GM18508 (cell line): ENCODE results near the gene LMO7.
"Not testable (repeated sequence)": the region's sequence is repeated elsewhere in the genome, so short reads cannot be mapped to it uniquely, and the experiment has no call there.

Experiments
- ATAC-seq: cut with Tn5 transposase; IDR thresholded peaks from one replicate; pipeline ENCODE4 v1.9.1; 2021; ENCODE audit warnings: moderate number of reproducible peaks; ENCODE audit not compliant: insufficient read depth, unreplicated experiment

Gene LMO7

DNA sequence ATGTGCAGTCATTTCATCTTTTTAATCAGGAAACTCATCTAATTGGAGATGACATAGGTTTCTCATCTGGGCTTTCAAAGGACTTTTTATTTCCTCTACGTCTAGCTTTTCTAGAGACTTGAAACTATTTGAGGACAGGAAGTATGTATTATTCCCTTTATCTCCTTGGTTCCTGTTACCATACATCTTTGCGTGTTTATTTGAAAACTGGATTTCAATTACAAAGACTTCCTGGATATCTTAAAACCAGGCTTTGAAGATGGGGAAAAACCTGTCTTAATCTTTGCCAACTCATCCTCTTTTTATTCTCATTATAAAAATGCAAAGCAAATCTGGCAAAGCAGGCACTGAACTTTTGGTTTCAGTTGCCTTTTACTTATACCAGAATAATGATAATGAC, 130.5 kb downstream of the LMO7 start:
- no peak for ATAC-seq

DNA sequence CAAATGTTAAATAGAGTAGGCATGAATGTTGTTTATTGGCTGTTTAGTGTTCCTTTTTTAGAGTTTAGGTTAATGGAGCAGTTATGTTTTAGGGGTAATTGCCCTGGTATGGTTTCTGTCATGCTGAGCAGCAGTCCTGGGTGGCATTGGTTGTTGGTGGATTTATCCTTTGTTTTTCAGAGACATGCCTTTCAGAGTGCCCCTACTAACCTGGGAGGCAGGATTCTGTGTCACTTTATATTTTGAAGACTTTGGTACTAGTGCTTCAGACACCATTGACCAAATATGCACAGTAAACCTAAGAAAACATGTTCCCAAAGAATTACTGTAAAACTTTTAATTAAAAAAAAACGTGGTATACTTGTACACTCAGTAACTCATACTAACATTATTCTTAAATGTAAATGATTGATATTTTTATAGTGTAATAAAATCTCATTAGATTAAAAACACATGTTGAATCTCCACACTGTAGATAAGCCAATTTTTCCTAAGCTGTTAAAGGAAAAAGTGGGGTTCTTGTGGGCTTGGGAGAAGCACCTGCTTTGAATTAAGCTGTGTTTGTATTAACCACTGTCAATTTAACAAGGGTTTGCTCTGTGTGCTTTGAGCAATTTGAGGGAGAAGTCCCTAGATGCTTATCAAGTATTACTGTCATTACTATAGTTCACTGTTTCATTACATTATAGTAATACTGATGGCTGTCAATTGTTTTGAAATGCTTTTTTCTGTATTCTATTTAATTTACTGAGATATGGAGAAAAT, 133.2 kb downstream of the LMO7 start:
- ATAC-seq = no peak

DNA sequence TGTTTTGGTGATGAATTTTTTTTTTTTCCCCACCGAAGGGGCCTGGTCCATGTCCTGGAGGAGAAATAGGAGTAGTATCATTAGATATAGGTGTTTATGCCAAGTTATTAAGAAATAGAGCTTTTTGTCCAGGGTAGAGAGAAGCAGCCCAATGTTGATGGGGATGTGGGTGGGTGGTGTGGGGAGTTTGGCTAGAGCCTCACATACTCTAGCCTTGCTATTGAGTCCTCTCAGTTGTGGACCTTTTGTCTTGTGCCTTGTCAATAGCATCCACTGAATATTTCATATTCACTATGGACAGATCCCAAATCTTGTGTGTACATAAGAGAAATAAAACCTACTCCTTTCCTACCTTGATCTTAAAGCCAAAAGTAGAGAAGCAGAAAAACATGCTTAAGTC, 134.0 kb downstream of the LMO7 start:
- no peak for ATAC-seq

DNA sequence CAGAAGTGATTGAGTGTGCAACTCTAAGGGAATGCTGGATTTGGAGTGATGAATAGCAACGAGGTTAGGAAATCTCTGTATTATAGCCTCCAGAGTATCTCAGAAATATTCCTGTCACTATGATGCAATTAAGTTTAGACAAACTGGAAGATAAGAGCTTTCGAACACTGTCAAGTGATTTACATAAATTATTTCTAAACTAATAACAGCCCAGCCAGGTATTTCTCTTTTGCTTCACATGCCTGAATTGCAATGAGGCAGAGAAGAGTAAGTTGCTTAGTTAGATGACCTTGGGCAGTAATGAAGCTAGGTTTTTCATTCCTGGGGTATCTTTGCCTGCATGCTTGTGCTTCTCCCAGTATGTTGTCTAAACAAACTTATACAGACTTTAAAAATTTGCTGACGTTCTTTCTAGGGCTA, 134.5 kb downstream of the LMO7 start:
- ATAC-seq = no peak

DNA sequence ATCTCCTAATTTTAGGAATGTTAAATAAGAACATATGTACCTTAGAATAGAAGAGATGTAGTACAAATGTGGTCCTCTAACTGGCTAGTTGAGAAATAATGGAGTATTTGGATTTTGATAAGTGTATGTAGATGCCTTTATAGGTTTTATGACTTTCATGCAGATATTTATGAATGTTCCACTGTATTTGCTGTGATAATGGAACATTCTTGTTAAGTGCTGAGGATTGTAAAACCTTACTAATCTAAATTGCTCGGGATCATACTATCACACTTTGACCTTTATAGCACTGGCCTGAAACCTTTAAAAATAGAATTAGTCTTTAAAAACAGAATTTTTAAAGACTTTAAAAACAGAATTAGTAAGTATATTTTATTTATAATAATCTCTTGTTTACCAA, 135.1 kb downstream of the LMO7 start:
- ATAC-seq = no peak

DNA sequence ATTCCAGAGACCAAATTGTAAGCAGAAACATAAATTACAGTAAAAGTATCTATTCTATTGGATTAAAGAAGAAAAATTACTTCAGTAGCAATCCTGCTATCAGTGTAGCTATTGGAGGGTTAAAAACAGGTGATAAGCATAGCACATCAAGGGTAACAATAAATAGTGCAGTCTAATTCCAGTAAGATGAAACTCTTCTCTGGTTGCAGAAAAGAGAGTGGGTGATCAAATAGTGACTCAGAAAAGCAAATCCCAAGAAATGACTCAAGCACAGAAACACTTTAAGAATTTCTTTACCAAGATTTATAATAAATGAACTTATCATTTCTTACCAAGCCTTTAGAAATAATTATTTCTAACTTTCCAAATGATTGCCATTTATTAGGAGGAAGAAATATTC, 135.7 kb downstream of the LMO7 start:
- no peak for ATAC-seq

DNA sequence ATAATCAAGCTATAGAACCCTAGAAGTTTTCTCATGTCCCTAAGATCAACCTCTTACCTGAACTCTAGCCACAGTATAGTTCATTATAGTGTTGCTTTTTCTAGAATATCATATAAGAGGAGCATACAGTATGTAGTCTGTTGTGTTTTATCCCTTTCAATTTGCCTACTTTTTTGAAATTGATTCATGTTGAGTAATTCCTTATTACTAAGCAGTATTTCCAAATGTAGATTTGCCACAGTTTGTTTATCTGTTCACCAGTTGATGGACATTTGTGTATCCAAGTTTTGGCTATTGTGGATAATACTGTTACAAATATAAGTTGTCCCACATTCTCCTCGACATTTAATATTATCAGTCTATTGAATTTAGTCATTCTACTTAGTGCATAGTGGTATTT, 138.0 kb downstream of the LMO7 start:
- no peak for ATAC-seq

DNA sequence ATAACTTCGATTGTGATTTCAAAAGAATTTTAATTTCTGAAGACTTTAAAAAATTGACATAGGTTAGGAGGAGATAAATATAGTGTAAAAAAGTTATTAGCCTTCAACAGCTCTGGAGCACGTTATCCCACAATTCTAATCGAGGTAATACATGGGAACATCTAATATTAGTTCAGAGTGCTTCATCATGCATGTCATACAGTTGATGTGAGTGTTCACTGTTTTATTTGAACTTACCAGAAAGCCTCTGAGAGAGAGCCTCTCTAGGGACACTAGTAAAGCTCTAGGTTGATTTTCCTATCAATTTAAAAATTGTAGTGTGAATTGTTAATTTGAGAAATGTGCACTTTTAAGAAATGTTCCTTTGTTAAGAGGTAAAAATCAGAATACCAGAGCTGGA, 140.4 kb downstream of the LMO7 start:
- no peak for ATAC-seq

DNA sequence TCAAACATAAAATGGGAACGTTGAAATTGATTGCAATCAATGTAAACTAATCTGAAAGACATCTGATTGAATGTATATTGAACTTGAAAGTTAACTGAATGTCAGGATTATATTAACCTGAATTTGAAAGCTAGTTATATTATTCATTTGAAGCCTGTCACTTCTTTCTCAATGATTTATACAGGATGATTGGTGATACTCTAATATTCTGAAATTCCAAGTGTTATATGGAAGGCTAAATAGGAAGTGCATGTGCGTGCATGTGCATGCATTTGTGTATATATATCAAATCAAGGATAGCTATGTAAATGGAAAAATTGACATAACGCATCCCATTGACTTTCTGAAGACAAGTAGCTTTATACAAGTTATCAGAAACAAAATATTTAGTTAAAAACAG, 143.3 kb downstream of the LMO7 start:
- no peak for ATAC-seq

DNA sequence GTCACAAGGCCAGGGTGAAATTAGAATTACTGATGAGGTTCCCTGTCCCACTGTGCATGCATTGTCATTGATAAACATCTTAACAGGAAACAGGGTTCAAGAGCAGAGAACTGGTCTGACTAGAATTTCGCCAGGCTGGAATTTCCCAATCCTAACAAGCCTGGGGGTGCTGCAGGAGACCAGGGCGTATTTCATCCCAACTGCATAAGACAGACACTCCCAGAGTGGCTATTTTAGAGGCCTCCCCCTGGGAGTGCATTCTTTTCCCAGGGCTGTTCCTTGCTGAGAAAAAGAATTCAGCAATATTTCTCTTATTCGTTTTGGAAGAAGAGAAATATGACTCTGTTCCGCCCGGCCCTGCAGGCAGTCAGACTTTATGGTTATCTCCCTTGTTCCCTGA, 144.0 kb downstream of the LMO7 start:
- not testable (repeated sequence) for ATAC-seq

DNA sequence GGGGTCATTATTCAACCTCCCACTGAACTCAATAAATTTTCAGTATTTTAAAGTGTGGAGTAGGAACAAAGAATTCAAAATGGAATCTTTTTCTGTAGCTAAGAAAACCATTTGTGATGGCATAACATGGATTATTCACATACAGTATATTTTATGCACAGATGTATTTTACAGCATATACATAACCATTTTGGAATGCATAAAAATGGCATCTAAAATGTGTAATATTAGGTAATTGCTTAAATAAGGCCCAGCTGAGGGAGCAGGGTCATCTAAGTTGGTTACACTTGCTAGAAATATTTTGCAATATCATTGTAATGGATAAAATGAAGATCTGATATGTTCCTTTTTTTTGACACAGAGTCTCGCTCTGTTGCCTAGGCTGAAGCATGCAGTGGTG, 146.9 kb downstream of the LMO7 start:
- no peak for ATAC-seq

DNA sequence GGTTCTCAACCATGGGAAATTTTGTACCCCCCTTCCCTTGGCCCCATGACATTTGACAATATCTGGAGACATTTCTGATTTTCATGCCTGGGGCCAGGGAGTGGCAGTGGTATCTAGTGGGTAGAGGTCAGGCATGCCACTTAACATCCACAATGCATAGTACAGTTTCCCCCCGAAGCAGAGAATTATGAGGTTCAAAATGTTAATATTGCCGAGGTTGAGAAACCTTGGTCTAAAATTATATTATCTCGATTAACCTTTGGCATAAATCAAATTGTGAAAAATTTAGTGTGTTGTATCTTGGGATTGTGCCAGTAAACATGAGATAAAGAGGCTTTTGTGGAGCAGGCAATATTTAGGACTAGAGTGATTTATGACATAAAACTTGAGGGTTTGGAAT, 147.9 kb downstream of the LMO7 start:
- no peak for ATAC-seq

DNA sequence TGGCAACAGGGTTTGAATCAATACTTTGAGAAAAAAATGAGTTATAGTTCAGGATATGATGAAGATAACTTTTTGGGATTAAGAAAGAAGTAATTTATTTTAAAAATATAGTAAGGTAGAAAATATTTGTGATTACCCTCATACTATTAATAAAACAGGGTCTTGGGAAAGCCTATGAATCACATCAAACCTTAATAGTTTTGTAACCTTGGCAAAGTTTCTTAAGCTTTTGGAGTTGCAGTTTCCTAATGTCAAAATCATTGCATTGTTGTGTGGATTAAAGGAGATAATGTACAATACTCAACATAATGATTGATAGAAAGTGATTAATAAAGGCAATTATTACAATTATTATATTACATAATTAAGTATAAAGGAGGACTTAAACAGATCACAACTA, 149.0 kb downstream of the LMO7 start:
- no peak for ATAC-seq

DNA sequence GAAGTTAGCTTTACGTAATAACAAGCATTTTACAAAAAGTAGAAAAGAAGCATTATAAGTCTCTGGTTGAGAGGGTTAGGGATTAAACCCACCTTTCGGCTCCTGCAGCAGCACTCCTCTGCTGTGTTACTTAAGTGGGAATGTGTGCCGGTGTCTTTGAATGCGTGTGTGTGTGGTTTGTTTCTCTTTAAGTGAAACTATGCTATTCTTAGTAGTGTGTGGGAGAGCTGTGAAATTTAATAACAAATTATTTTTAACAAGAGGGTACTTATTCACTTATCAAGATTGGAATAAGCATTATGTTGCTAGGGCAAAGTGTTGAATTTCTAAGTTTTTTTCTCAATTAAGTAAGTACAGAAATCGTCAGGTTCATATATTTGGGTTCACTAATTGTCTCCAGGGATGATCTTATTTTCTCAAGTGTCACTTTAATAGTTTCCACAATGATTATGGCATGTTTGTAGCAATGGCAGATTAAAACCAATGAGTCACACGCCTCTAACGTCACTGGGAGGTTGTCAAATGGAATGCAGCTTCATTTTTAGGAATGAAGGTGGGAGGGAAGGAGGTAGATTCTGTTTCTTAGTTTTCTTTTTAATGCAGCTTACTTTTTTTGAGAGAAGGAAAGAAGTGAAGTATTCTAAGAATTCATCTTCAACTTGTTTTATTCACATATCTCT, 151.3 kb downstream of the LMO7 start:
- ATAC-seq = no peak

DNA sequence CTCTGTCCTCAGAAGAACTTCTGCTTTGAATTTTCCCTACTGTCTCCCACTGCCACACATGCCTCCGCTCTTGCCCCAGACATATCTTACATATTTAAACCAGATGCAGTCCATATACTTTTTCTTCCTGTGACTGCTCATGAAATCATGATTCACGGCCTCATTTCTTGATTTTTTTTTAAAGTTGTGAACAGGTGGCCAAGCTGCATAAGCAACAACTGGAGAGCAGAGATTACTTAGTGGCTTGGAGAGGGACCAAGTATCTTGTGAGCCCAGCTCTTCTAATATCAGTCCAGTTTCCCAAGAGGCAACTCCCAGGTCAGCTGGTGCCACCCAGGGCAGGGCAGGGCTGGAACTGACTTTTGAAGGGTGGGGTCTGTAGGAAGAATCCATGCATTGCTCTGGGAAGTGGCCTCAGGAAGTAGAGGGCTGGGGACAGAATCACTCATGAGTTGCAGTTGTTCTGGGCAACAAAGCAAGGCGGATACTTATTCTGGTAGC, 152.4 kb downstream of the LMO7 start:
- ATAC-seq = no peak

DNA sequence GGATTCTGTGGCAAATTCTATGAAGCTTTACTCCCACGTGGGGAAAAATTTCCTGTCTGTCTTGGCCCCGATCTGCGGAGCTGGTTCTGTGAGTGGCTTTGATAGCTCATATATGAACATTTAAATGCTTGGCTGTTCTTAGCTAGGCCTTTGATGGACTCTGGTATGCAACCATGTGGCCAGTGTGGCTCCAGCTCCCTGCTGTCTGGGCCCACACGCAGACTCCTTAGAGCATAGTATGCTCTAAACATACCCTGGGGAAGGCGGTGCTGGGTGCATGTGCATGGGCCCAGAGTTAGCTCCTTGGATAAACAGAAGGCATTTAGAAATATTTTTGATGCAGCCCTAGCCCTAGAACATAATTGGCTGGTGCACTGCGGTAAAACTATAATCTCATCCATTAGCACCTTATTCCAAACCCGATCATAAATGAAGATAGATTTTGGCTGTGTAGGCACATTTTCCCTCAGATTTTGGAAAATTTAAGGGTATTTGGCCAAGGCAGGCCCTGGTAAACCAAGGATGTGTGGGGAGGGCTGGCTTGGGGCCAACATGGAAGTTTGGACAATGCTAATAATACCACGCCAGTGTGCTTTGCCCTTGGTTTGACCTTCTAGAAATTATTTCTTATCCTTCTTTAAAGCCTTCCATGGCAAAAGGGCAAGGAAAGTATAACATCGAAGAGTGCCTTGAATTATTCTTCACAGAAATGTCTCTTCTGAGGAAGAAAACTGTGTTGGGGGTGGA, 153.5 kb downstream of the LMO7 start:
- no peak for ATAC-seq

DNA sequence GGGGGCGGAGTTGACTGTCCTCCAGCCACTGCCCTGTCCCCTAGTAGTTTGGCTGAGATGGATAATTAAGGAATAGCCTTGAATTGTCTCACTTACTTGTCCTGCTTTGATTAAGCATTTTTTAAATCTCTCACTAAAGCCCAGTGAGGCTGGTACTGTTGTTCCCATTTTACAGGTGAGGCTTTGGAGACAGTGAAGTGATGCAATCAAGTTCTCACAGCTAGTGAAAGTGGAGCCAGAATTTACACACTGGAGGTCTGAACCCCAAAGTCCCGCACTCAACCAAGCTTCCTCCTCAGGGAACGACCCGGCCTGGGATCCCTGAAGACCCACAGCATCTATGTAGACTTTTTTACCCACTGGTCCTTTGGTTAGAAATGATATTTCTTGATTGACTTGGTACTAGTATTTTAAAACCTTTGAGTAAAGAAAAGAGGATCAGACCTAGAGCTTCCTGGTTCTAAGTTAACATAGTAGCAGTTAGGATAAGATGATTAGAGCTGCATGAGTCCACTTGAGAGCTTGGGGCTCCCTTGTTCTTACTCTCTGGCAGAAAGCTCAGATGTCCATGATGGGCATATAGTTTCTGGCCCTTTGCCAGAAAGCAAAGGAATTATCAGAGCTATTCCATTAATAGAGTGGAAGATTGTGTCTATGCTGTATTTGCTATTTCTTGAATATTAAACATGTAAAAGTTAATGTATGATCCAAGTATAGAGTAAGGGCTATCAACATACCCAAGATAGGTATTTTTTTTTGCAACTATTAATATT, 154.3 kb downstream of the LMO7 start:
- no peak for ATAC-seq

DNA sequence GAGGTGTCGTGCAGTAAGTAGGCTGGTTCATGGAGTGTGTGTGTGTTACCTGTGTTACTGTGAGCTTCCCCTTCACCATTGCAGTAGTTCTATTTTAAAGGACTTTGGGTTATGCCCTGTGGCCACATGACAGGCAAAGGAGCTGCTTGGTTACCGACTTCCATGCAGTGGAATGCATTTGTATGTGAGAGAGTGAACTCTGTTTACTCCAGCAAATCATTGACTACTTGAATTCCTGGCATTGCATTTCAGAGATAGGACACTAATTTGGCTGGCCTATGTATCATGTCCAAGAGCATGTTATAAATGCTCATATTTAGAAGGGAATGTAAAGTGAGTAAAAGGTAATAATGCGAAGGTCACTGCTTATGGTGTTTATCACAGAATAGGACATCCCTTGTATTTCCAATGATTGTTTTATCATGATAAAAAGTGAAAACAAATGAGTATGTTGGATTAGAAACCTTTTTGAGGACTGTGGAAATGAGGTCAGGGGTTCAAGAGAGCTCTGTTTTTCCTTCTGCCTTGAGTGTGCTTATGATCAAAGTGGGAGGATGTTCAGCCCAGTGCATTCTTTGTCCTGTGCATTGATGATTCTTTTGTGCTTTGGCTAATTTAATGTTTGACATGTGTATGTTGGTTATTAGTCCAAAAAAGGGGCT, 156.5 kb downstream of the LMO7 start:
- no peak for ATAC-seq

DNA sequence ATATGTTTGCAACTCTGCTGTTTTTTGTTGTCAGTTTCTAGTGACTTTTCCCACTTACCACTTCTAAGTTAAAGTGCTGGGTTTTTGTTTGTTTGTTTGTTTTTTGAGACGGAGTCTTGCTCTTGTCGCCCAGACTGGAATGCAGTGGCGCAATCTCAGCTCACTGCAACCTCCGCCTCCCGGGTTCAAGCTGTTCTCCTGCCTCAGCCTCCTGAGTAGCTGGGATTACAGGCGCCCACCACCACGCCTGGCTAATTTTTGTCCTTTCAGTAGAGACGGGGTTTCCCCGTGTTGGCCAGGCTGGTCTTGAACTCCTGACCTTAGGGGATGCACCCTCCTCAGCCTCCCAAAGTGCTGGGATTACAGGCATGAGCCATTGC, 157.0 kb downstream of the LMO7 start:
- ATAC-seq = not testable (repeated sequence)

DNA sequence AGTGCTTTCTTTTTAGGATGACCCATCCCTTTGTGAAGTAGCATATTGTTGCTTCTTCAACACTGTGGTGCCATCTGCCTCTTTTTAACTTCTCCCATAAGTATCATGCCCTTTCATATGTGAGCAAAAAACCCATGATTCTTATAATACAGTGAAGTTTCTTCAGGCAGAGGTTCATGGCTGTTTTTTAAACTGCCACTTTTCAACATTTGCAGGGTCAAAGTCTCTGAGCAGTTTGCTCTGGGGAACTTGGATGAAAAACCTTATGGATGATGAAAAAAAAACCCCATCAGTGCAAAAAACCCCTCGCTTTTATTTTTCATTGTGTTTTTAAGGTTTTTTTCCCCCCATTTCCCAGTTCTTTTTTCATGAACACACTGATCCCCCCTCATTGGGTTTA, 158.5 kb downstream of the LMO7 start:
- ATAC-seq = no peak
